Measurements from ENCODE around the gene COX7B2.

DNA sequence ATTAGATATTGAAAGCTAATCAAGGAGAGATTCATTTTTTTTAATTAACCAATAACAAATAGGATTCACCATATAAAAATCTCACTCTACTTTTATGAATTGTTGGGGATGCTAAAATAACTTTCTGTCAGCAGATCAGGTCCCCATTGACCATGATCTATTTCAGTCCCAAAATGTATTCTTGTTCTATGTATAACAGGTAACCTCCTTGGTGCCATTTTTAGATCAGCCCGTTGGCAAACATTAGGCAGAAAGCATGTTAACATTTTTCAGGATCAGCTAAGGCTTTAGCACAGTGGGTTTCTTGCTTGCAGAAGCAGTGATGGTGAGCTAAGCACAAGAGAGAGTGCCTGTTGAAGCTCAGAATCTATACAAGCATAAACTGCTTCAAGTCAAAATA is 40.8 kb upstream of the COX7B2 start:
- no peak for TF ChIP-seq HNRNPL (IDR thresholded peaks at IDR 0.05; ENCODE audit: low read depth, low read length)
- TF ChIP-seq NR2F6 (IDR thresholded peaks at IDR 0.05): no peak
- no peak for TF ChIP-seq NR2F6 (CRISPR knock-in tag; IDR thresholded peaks at IDR 0.05)
- TF ChIP-seq, protein P1, sequence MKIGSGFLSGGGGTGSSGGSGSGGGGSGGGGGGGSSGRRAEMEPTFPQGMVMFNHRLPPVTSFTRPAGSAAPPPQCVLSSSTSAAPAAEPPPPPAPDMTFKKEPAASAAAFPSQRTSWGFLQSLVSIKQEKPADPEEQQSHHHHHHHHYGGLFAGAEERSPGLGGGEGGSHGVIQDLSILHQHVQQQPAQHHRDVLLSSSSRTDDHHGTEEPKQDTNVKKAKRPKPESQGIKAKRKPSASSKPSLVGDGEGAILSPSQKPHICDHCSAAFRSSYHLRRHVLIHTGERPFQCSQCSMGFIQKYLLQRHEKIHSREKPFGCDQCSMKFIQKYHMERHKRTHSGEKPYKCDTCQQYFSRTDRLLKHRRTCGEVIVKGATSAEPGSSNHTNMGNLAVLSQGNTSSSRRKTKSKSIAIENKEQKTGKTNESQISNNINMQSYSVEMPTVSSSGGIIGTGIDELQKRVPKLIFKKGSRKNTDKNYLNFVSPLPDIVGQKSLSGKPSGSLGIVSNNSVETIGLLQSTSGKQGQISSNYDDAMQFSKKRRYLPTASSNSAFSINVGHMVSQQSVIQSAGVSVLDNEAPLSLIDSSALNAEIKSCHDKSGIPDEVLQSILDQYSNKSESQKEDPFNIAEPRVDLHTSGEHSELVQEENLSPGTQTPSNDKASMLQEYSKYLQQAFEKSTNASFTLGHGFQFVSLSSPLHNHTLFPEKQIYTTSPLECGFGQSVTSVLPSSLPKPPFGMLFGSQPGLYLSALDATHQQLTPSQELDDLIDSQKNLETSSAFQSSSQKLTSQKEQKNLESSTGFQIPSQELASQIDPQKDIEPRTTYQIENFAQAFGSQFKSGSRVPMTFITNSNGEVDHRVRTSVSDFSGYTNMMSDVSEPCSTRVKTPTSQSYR (CRISPR knock-in tag; IDR thresholded peaks at IDR 0.05; ENCODE audit: borderline replicate concordance): no peak
- TF ChIP-seq HCFC1 (IDR thresholded peaks at IDR 0.05; ENCODE audit: low read depth, low read length): no peak
- no peak for TF ChIP-seq ZNF350 (CRISPR knock-in tag; IDR thresholded peaks at IDR 0.05; ENCODE audit: borderline replicate concordance, low read depth)
- no peak for TF ChIP-seq MBNL3 (CRISPR knock-in tag; conservative IDR thresholded peaks at IDR 0.05)
- no peak for TF ChIP-seq ZNF766 (CRISPR knock-in tag; IDR thresholded peaks at IDR 0.05; ENCODE audit: borderline replicate concordance)
- TF ChIP-seq ZSCAN29 (CRISPR knock-in tag; conservative IDR thresholded peaks at IDR 0.05): no peak
- no peak for TF ChIP-seq FOXK1 (CRISPR knock-in tag; IDR thresholded peaks at IDR 0.05; ENCODE audit: borderline replicate concordance, low read depth)
- TF ChIP-seq CREB1 (IDR thresholded peaks at IDR 0.05): no peak
- TF ChIP-seq CREB1 (CRISPR knock-in tag; IDR thresholded peaks at IDR 0.05): no peak
- TF ChIP-seq, protein P2, sequence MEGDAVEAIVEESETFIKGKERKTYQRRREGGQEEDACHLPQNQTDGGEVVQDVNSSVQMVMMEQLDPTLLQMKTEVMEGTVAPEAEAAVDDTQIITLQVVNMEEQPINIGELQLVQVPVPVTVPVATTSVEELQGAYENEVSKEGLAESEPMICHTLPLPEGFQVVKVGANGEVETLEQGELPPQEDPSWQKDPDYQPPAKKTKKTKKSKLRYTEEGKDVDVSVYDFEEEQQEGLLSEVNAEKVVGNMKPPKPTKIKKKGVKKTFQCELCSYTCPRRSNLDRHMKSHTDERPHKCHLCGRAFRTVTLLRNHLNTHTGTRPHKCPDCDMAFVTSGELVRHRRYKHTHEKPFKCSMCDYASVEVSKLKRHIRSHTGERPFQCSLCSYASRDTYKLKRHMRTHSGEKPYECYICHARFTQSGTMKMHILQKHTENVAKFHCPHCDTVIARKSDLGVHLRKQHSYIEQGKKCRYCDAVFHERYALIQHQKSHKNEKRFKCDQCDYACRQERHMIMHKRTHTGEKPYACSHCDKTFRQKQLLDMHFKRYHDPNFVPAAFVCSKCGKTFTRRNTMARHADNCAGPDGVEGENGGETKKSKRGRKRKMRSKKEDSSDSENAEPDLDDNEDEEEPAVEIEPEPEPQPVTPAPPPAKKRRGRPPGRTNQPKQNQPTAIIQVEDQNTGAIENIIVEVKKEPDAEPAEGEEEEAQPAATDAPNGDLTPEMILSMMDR (CRISPR knock-in tag; IDR thresholded peaks at IDR 0.05): no peak
- no peak for TF ChIP-seq ZBTB21 (CRISPR knock-in tag; IDR thresholded peaks at IDR 0.05)
- no peak for TF ChIP-seq GABPA (IDR thresholded peaks at IDR 0.05; ENCODE audit: low read depth, low read length)
- no peak for TF ChIP-seq GABPA (CRISPR knock-in tag; IDR thresholded peaks at IDR 0.05; ENCODE audit: low read depth)
- no peak for TF ChIP-seq ZNF468 (CRISPR knock-in tag; IDR thresholded peaks at IDR 0.05)

Measured in HepG2 (cell line).